Gastroesophageal sphincter (tissue), 3 donors: ENCODE results near the gene CTNNA1.

ENCODE experiments used
- CTCF ChIP-seq, 4 experiments: fragments of 200-600 bp in 2 of 4; fragments of 450-650 bp in 2 of 4; sonication (generic) in 1 of 4; IDR thresholded peaks; one replicate each; pipeline ENCODE4 v1.5.1; 2017 to 2019; ENCODE audit warnings: antibody characterized with exemption in 4 of 4, mild to moderate bottlenecking in 2 of 4, moderate library complexity in 2 of 4
- POLR2AphosphoS5 ChIP-seq: sonication (generic); formaldehyde crosslinking; IDR thresholded peaks from one replicate; pipeline ENCODE4 v1.6.1; 2017; ENCODE audit warnings: antibody characterized with exemption

- no peak for TF ChIP-seq POLR2AphosphoS5
- no peak for TF ChIP-seq CTCF (IDR thresholded peaks at IDR 0.05)
Observed at GRCh38 chr5:138732466-138732865, 20.8 kb upstream of the CTNNA1 start.
